ENCODE results near the gene EIF4E2.

Gene EIF4E2

DNA sequence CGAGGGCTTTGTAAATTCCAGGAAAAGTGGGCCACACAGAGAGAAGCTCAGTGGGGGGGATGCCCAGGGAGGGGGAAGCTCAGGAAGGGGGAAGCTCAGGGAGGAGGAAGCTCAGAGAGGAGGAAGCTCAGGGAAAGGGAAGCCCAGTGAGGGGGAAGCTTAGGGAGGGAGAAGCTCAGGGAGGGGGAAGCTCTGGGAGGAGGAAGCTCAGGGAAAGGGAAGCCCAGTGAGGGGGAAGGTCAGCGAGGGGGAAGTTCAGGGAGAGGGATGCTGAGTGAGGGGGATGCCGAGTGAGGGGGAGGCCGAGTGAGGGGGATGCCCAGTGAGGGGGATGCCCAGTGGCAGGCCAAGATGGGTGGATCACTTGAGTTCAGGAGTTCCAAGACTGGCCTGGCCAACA, 11.8 kb upstream of the EIF4E2 start:
- DNase-seq, result no peak

DNA sequence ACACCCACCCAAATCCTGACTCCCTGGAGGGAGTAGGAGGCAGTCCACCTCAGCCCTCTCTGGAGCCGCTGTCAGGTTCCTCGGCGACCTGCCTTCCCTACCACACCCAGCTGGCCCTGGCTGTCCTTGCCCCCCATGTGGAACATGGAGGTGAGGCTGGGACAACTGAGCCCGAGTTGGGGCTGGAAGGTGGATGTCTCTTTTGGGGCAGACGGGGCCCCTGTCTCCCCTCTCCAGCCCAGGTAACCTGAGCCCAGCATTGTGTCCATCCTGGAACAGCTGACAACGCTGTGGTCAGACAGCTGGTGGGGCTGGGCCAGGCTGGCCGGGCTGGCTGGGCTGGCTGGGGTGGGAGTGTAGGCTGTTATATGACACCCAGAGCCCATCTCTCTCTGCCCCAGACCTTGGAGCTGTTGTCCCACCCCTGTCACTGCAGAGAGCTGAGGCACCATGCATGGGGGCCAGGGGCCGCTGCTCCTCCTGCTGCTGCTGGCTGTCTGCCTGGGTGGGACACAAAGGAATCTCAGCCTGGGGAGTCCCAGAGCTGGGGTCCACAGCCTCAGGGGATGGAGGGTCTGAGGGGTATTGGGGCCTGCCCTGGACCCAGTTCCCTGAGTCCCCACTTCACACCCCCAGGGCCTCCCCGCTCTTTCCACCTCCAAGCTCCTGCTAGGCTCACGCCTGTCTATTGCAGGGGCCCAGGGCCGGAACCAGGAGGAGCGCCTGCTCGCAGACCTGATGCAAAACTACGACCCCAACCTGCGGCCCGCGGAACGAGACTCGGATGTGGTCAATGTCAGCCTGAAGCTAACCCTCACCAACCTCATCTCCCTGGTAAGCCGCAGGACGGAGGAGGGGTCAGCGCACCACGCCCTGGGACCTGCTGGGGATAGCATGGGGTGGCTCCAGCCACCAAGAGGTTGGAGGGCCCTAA, 10.9 kb upstream of the EIF4E2 start, which contains the start of gene CHRNG:
Gene CHRNG, plus strand, starts transcription at position 395 of the 934 bp plus-strand sequence. Its CDS starts 56 bp downstream, at position 451.
- DNase-seq, result no peak

DNA sequence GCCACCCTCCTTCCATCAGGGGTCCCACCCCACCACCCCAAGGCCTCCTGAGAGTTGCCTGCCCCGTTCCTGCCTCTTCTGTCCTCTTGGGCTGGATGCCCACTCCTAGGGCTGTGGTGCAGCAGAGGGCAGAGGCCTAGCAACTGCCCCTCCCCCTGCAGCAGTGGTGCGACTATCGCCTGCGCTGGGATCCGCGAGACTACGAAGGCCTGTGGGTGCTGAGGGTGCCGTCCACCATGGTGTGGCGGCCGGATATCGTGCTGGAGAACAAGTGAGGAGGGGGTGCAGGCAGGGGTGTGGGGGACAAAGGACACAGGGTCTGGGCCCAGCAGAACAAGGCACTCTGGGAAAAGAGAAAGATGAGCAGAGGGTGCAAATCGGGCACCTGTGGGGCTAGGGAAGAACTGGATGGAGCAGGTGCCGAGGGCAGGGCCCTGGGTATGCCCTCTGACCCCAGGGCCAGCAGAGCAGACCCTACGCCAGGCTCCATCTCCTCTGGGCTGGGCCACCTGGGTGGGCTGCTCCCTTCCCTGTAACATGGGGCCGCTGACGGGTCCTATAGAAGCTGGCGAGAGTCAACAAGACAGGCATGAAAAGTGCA, 9.9 kb upstream of the EIF4E2 start:
- DNase-seq, result no peak

DNA sequence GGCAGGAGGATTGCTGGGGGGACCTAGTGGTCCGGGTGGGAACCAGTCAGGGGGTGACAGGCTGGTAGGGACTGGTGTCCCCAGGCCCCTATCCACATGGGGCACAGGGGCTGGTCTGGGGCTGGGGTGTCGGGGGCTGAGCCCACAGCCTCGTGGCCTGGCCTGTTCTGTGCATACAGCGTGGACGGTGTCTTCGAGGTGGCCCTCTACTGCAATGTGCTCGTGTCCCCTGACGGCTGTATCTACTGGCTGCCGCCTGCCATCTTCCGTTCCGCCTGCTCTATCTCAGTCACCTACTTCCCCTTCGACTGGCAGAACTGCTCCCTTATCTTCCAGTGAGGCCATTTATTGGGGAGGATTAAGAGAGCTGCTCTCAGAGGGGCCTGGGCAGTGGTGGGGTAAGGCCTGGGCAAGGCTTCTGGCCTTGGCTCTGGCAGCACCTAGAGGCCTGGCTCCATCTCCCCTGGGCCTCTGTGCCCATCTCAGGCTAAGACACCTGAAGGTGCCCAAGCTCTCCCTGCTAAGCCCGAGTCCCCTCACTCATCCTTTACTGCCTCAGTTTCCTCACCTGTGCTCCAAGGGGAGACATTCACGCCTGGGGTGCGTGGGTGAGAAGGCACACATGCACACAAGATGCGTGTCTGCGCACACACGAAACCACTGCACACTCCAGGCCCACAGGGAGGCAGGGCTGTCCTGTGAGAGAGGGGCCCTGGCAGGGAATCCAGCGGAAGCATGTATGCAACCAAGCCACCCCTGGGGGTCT, 9.1 kb upstream of the EIF4E2 start:
- no peak for DNase-seq

DNA sequence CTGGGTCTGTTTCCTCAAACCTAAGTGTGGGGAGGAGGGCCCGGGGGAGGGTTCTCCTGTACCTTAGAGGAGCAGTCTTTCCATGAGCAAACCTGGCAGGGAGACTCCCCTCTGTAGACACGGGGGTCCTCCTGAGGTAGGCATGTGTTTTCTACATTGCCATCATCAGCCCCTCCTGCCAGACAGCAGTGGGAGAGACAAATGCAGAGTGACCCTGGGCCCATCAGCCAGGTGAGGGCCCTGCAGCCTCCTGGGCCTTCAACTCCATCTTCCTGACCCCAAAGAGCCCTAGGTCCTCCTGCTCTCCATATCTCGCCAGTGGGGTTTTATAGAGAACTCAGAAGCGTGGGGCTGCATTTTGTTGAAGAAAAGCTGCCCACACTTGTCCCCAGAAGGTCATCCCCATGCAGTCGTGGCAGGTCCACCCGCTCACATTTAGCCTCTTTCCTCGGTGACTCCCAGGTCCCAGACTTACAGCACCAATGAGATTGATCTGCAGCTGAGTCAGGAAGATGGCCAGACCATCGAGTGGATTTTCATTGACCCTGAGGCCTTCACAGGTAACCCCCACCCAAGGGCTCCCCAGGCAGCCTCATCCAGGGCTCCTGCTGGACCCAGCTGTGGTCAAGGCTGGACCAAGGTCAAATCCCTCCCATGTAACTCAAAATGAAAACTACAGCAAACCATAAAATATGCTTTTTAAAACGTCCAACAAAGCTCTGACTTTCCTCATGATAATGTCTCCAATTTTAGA, 8.4 kb upstream of the EIF4E2 start:
- no peak for DNase-seq

DNA sequence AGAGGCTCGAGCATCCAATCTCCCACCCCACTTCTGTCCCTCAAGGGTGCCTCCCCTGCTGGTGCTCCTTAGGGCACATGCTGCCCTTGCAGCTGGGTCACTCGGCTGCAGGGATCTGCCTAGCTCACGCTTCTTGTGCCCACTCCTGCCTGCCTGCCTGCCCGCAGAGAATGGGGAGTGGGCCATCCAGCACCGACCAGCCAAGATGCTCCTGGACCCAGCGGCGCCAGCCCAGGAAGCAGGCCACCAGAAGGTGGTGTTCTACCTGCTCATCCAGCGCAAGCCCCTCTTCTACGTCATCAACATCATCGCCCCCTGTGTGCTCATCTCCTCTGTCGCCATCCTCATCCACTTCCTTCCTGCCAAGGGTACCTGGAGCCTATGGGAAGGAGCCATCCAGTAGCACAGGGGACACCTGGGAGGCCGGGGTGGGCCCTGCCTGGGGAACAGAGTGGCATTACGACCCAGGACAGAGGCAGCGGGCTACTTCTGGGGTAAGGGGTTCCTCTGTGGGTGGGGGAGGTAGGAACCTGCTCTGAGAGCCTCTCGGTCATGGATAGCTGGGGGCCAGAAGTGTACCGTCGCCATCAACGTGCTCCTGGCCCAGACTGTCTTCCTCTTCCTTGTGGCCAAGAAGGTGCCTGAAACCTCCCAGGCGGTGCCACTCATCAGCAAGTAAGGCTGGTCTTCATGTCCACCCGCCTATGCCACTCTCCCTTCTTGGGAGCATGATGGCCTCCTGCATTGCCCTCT, 7.6 kb upstream of the EIF4E2 start:
- no peak for DNase-seq

DNA sequence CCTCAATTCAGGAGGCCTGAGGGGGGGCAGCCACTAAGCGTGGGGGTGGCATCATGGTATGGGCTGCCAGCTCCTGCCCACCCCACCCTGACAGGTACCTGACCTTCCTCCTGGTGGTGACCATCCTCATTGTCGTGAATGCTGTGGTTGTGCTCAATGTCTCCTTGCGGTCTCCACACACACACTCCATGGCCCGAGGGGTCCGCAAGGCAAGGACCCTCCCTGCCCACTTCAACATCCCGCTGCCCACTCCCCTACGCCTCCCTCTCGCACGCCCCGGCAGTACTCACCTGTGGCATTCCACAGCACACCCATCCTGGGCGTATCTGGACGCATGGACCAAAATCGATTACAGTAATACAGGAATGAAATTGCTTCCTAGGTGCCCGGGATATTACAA, 7.0 kb upstream of the EIF4E2 start:
- no peak for DNase-seq

DNA sequence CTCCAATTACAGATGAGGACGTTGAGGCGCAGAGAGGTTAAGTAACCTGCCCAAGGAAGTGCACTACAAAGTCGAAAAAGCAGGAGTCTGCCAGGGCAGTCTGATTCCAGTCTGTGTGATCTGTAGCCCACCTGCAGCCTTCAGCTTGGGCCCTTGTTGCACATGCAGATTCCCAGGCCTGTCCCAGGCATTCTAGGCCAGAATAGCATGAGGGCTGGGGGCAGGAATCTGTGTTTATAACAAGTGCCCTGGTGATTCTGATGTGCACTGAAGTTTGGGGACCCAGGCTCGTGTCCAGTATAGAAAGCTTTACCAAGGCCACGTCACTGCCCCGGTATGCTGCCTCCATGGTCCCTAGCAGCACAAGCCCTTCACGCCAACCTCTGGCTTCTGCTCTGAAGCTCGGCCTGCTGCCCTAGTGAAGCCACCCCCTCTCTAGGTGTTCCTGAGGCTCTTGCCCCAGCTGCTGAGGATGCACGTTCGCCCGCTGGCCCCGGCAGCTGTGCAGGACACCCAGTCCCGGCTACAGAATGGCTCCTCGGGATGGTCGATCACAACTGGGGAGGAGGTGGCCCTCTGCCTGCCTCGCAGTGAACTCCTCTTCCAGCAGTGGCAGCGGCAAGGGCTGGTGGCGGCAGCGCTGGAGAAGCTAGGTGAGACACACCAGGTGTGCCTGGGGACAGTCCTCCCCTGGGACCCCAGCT, 6.4 kb upstream of the EIF4E2 start:
- DNase-seq, result no peak

DNA sequence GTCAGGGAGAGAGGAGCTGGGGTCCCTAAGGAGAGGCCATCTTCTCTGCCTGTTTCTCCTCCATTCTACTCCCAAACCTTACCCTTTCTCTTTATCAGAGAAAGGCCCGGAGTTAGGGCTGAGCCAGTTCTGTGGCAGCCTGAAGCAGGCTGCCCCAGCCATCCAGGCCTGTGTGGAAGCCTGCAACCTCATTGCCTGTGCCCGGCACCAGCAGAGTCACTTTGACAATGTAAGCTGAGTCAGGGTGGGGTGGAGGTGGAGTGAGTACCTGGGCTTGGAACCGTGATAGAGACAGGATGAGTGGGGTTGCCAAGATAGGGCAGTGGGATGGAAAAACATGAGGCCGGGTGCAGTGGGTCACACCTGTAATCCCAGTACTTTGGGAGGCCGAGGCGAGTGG, 5.8 kb upstream of the EIF4E2 start:
- DNase-seq, result no peak

DNA sequence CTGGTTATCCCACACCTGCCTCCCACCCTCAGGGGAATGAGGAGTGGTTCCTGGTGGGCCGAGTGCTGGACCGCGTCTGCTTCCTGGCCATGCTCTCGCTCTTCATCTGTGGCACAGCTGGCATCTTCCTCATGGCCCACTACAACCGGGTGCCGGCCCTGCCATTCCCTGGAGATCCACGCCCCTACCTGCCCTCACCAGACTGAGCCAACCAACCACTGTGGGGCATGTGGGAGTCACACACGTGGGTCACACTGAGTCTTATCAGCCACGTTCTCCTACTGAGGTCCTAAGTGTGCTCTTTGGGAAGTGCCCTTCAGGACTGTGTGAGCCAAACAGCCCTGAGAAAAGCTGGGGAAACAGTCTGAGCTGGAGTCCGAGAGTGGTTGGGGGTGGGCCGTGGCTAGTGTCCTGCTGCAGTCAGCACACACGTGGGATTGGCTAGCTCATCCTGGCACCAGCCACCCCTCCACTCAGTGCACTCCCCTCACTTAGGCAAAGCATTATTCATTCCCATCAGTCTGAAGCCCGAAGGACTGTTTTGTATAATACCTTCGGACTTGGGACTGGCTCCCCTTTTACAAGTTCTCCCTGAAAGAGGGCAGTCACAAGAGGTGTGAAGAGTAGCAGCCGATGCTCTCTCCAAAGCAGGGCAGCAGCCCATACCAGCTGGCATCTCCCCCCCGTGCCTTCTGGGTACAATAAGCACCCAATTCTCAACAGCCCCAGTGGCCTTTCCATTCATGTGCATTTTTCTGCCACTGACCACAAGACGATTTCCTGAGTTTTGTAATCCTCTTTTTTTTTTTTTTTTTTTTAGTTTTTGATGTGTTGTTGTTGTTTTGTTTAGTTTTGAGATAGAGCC, 4.7 kb upstream of the EIF4E2 start:
- peak in 1 of 14 donors; percentile 22 for DNase-seq

DNA sequence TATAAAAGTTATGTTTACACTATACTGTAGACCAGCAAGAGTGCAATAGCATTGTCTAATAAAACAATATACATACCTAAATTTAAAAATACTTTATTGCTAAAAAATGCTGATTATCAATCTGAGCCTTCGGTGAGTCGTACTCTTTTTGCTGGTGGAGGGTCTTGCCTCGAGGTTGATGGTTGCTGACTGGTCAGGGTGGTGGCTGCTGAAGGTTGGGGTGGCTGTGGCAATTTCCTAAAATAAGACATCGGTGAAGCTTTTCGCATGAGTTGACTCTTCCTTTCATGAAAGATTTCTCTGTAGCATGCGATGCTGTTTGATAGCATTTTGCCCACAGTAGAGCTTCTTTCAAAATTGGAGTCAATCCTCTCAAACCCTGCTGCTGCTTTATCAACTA, 2.5 kb upstream of the EIF4E2 start:
- no peak for DNase-seq

DNA sequence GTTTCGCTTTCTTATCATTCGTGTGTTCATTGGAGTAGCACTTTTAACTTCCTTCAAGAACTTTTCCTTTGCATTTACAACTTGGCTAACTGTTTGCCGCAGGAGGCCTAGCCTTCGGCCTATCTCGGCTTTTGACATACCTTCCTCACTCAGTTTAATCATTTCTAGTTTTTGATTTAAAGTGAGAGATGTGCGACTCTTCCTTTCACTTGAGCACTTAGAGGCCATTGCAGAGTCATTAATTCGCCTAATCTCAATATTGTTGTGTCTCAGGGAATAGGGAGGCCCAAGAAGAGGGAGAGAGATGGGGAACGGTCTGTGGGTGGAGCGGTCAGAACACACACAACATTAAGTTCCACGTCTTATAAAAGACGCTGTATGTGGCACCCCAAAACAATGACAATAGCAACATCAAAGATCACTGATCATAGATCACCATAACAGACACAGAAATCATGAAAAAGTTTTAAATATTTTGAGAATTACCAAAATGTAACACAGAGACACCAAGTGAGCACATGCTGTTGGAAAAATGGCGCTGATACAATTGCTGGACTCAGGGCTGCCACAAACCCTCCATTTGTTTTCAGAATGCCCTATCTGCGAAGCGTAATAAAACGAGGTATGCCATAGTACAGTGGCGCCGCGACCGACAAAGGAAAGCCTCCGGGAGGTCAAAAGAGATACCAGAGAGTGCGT, 685 bp upstream of the EIF4E2 start:
- DNase-seq, result no peak

DNA sequence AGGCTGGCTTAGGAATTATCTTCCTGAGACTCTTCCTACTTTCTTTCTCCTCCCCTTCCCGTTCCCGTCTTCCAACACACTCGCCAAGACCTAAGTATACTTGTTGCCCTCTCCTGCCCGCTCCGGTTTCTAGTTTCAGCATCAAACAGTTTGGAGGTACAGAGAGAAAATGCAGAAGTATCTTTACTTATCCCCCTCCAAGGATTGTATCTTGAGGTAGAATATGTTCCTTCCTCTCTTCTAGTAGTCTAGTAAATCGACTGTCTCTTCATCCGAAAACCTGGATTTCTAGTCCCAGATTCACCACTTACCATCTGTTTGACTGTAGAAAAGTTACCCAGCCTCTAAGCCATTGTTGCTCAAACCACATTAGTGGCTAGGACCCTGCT, 755 bp downstream of the EIF4E2 start:
- no peak for DNase-seq

DNA sequence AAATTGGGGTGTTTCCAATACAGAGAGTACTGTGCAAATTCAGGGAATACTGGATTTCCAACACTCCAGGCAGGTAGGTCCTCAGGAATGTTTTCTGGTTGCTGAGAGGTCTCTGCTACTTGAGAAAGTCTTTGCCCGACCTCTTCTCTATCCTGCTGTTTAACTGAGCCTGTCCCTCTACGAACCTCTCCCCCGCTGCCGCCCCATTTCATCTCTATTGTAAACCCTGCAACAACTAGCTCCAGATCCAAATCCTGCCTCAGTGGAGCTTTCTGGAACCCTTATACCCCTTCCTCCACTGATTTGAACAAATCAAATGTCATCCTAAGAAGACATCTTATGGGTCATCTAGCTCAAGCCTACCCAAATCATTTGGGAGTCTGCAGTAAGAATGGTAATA, 1.3 kb downstream of the EIF4E2 start:
- DNase-seq, result no peak

DNA sequence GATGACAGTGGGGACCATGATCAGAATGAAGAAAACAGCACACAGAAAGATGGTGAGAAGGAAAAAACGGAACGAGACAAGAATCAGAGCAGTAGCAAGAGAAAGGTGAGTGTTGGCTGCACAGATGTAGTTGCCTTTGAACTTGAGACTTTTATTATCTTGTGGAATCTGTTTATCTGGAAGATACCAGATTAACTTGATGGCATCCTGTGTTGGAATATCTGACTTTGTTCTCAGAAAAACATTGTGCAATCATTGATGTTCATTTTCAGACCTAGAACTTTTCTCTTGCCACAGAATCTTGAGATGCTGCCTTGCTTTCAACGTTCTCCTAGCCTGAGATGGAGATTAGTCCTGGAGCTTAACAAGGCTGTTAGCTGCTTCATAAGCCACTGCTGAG, 5.9 kb downstream of the EIF4E2 start:
- no peak for DNase-seq

DNA sequence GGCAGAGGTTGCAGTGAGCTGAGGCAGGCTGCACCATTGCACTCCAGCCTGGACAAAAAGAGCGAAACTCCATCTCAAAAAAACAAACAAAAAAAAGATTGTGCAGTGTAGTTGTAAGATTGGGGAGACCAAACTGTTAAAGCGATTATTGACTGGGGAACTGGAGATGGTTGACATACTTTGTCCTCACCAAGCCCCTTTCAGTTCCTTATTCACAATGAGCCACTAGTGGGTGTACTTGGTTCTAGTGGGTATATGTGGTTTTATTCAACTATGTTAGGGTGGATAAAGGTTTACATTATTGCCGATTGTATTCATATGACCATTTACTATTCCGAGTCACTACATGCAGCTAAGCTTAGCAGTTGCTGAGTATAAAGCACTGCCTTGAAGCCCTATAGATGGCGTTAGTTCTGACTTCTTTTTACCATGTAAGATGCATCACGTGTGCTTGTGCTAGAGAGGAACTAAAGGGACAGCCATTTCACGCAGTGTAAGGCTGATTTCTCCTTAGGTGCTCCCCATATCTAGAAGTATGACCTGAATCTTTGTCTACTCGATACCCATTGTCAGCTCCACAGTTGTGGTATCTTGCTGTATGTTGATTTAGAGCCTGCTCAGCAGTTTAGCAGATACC, 12.1 kb downstream of the EIF4E2 start:
- no peak for DNase-seq

DNA sequence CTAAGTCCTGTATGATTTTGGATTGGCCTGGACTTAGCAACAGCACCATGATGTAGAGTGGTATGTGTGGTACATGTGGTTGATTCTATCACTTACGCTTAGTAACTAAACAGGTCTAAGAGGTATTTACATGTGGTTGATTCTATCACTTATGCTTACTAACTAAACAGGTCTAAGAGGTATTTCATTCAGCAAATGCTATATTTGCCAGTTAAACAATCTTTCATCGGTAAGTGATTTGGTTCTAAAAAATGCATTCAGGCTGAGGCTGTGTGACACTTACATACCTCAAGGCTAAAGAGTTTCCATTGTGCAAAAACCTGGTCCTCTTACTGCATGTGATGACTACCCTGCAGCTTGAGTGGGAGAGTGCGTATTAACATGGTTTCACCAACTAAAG, 13.1 kb downstream of the EIF4E2 start:
- no peak for DNase-seq

DNA sequence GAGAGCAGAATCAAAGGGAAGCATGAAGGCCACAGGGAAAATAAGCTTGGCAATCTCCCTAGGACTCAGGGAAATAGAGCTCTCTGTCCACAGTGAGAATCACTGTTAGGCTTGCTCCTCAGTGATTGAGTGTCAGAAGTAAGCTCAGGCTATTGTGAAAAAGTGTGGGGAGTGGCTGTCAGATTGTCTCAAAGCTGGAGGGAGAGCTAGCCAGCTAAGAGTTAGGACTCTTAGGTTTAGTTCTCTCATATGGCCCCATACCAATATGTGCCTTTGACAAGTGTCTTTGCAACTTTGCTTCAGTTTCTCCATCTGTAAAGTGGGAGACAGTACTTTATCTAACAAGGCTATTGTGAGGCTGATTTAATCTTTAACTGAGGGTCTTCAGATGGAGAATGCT, 17.2 kb downstream of the EIF4E2 start:
- no peak for DNase-seq

DNA sequence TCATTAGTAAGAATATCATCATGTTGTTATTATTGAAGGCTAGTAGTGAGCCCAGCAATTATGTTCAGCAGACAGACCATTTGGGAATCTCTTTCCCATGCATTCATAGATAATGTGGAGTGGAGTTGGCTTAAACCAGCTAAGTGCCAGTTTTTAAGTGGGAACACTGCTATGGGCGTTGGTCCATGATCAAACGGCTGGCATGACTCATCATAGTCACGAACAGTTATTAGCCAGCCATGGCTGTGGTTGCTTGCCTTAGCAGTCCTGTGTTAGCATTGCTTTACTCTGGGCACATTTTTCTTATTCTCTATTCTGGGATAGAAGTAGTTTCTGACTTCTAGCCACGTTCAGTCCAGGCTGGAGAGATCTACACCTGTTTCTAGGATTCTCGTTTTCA, 17.7 kb downstream of the EIF4E2 start:
- no peak for DNase-seq
